ENCODE measurements around the gene BOK.
"Not testable (repeated sequence)": the region's sequence is repeated elsewhere in the genome, so short reads cannot be mapped to it uniquely, and the experiment has no call there.

The BOK gene

GRCh38 chr2:241582806-241583205 is 24.3 kb downstream of the BOK start:
- DNase-seq (ENCODE audit: low spot score): no peak
- in situ Hi-C loops (cut with MboI; ENCODE audit: low pct_unique_long_range_greater_than_20kb, low sequenced_read_pairs, unreplicated experiment): no loop called here
- TF ChIP-seq, protein P1, sequence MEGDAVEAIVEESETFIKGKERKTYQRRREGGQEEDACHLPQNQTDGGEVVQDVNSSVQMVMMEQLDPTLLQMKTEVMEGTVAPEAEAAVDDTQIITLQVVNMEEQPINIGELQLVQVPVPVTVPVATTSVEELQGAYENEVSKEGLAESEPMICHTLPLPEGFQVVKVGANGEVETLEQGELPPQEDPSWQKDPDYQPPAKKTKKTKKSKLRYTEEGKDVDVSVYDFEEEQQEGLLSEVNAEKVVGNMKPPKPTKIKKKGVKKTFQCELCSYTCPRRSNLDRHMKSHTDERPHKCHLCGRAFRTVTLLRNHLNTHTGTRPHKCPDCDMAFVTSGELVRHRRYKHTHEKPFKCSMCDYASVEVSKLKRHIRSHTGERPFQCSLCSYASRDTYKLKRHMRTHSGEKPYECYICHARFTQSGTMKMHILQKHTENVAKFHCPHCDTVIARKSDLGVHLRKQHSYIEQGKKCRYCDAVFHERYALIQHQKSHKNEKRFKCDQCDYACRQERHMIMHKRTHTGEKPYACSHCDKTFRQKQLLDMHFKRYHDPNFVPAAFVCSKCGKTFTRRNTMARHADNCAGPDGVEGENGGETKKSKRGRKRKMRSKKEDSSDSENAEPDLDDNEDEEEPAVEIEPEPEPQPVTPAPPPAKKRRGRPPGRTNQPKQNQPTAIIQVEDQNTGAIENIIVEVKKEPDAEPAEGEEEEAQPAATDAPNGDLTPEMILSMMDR (IDR thresholded peaks at IDR 0.05; ENCODE audit: extremely low read depth, insufficient read depth, missing control alignments): no peak

DNA sequence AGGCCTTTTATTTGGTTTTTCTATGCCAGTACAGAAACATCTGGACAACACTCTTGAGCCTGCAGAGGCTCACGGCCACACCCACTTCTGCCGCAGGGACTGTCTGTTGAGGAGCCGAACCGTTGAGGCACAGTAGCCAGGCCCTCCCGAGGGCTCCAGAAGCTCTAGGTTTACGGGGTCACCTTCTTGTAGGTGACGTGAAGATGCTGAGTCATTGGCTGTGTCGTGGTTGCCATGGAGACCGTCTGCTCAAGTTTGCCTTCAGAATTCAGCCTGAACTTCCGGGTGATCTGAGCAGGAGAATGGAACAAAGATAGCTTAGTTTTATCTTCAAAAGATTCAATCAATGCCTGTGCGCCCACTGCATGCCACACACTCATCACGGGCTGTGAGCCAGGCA is 25.9 kb downstream of the BOK start:
- TF ChIP-seq, protein P1 (IDR thresholded peaks at IDR 0.05; ENCODE audit: extremely low read depth, insufficient read depth, missing control alignments): no peak
- DNase-seq (ENCODE audit: low spot score): no peak
- in situ Hi-C loops (cut with MboI; ENCODE audit: low pct_unique_long_range_greater_than_20kb, low sequenced_read_pairs, unreplicated experiment): no loop called here

DNA sequence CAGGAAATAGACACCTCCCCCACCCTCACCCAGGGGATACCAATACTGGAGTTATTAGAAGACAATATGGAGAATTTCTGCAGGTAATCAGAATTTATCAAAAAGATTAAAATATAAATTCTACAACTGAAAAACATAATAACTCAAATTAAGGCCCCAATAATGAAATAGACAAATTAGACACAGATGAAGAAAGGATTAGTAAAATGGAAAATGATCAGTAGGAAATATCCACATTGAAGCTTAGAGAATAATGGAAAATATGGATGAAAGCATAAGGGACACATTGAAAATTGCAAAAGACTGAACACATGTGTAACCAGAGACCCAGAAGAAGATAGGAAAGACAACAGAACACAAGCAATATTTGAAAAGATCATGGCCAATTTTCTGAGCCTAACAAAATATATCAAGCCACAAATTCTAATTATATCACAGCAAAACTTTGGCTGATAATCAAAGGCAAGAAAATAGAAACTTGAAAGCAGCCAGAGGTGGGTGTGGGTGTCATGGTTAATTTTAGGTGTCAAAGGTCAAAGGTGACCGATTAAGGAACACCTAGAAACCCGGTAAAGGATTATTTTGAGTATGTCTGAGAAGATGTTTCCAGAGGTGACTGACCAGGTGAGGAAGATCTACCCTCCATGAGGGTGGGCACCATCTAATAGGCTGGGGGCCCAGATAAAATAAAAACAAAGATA is 28.2 kb downstream of the BOK start:
- no peak for DNase-seq (ENCODE audit: low spot score)
- in situ Hi-C loops (cut with MboI; ENCODE audit: low pct_unique_long_range_greater_than_20kb, low sequenced_read_pairs, unreplicated experiment): no loop called here
- TF ChIP-seq, protein P1 (IDR thresholded peaks at IDR 0.05; ENCODE audit: extremely low read depth, insufficient read depth, missing control alignments): no peak

GRCh38 chr2:241589863-241590262 is 31.3 kb downstream of the BOK start:
- in situ Hi-C loops (cut with MboI; ENCODE audit: low pct_unique_long_range_greater_than_20kb, low sequenced_read_pairs, unreplicated experiment); DNase-seq (ENCODE audit: low spot score): not testable (repeated sequence)

DNA sequence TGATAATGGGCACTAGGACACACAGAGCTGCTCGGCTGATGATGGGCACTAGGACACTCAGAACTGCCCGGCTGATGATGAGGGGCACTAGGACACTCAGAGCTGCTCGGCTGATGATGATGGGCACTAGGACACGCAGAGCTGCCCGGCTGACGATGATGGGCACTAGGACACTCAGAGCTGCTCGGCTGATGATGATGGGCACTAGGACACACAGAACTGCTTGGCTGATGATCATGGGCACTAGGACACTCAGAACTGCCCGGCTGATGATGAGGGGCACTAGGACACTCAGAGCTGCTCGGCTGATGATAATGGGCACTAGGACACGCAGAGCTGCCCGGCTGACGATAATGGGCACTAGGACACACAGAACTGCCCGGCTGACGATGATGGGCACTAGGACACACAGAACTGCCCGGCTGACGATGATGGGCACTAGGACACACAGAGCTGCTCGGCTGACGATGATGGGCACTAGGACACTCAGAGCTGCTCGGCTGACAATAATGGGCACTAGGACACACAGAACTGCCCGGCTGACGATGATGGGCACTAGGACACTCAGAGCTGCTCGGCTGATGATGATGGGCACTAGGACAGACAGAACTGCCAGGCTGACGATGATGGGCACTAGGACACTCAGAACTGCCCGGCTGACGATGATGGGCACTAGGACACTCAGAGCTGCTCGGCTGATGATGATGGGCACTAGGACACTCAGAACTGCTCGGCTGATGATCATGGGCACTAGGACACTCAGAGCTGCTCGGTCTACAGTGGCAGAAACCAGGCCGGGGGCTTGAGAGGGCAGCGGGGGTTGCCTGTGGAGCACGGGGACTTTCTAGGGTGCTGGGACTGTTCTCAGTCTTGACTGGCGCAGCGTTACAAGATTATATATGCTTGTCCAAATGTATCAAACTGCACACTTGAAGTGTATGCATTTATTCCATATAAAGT is 32.2 kb downstream of the BOK start:
- in situ Hi-C loops (cut with MboI; ENCODE audit: low pct_unique_long_range_greater_than_20kb, low sequenced_read_pairs, unreplicated experiment); DNase-seq (ENCODE audit: low spot score): not testable (repeated sequence)

DNA sequence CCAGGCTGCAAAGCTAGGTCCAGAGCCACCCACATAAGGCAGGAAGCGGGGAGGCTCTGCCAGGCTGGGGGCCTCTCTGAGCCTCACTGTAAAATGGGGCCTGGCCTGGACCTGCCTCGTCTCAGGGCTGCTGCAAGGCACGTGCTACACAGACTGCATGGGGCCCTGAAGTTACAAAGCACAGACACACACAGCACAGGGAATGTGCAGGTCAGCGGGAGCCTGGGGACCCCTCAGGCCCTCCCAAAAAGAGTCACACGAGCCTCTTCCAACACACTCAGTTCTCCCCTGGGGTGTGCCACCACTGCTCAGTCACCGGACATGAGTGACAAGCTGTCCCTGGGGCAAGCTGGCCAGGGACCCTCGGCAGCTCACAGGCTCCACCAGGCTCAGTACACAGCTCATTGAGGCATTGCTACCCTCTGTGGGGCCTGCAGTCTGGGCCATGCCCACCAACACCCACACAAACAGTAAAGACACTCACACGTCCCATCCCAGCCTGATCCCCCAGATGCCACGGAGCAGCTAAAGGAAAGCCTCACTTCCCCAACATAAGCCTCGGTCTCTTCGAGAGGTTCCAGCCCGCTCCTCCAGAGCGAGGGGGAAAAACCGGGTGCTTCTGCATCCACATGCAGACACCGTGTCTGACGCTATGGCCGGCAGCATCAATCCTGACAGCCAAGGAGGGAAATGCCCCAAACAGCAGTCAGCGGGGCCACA is 33.7 kb downstream of the BOK start:
- TF ChIP-seq, protein P1 (IDR thresholded peaks at IDR 0.05; ENCODE audit: extremely low read depth, insufficient read depth, missing control alignments): no peak
- no peak for DNase-seq (ENCODE audit: low spot score)
- in situ Hi-C loops (cut with MboI; ENCODE audit: low pct_unique_long_range_greater_than_20kb, low sequenced_read_pairs, unreplicated experiment): no loop called here

DNA sequence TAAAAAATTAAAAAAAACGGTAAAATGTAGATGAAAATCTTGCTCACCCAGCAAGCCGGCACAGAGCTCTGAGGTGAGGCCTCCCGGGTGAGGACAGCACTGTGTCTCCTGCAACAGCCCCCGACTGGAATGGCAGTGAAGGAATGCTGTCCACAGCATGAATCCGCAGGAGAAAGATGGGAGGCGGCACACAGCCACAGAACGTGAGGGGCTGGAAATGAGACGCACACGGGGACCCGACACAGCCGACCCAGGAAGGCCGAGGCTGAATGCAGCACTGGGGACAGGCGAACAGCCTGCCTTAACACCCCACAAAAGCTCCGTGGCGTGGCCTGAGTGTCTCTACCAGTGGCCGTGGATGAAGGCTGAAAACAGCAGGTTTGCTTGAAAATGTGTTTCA is 34.7 kb downstream of the BOK start:
- TF ChIP-seq, protein P1 (IDR thresholded peaks at IDR 0.05; ENCODE audit: extremely low read depth, insufficient read depth, missing control alignments): no peak
- no peak for DNase-seq (ENCODE audit: low spot score)
- in situ Hi-C loops (cut with MboI; ENCODE audit: low pct_unique_long_range_greater_than_20kb, low sequenced_read_pairs, unreplicated experiment): no loop called here

Measured in GM13977 (cell line).